GM23338 (cell line): ENCODE results near the gene NEMF.

Experiments
- CREB1 ChIP-seq: fragments of 250-450 bp; sonication (Bioruptor Pico); IDR thresholded peaks from 2 replicates; pipeline ENCODE4 v1.5.0; 2020; ENCODE audit warnings: low read depth, mild to moderate bottlenecking, moderate library complexity
- EZH2 ChIP-seq: fragments of 200-600 bp; sonication (generic); IDR thresholded peaks from one replicate; pipeline ENCODE4 v1.8.0; 2017; ENCODE audit warnings: antibody characterized with exemption, mild to moderate bottlenecking, low read depth; ENCODE audit not compliant: unreplicated experiment
- EZH2phosphoT487 ChIP-seq: fragments of 200-600 bp; sonication (generic); IDR thresholded peaks from one replicate; pipeline ENCODE4 v1.8.1; 2018; ENCODE audit warnings: antibody characterized with exemption; ENCODE audit not compliant: unreplicated experiment
- JUNB ChIP-seq: IDR thresholded peaks from one replicate; pipeline ENCODE4 v1.6.1; 2016; ENCODE audit warnings: antibody characterized with exemption; ENCODE audit not compliant: unreplicated experiment
- NANOG ChIP-seq: IDR thresholded peaks from 2 replicates; pipeline ENCODE4 v1.6.1; 2016; ENCODE audit warnings: antibody characterized with exemption, borderline replicate concordance
- POLR2AphosphoS5 ChIP-seq: IDR thresholded peaks from 2 replicates; pipeline ENCODE4 v1.6.1; 2016; ENCODE audit warnings: antibody characterized with exemption, low read depth
- STAT1 ChIP-seq: IDR thresholded peaks from one replicate; pipeline ENCODE4 v1.6.1; 2016; ENCODE audit warnings: antibody characterized with exemption; ENCODE audit not compliant: unreplicated experiment
- ZNF114 ChIP-seq: fragments of 250-450 bp; sonication (Bioruptor Pico); IDR thresholded peaks from 2 replicates; pipeline ENCODE4 v1.5.0; 2020; ENCODE audit warnings: mild to moderate bottlenecking, moderate library complexity
- ZNF331 ChIP-seq: fragments of 250-450 bp; sonication (Bioruptor Pico); IDR thresholded peaks from 2 replicates; pipeline ENCODE4 v1.5.0; 2020; ENCODE audit warnings: low read depth, mild to moderate bottlenecking, moderate library complexity
- TF ChIP-seq, protein P1 (sequence below), 2 experiments: fragments of 200-600 bp in 1 of 2; sonication (generic) in 1 of 2; conservative IDR thresholded peaks; 2 replicates each; pipeline versions ENCODE4 v1.5.1 to v1.6.1; 2016 to 2017; ENCODE audit warnings: antibody characterized with exemption in 2 of 2, low read depth in 2 of 2, mild to moderate bottlenecking in 2 of 2, moderate library complexity in 1 of 2
- TF ChIP-seq, protein P2 (sequence below): IDR thresholded peaks from one replicate; pipeline ENCODE4 v1.6.1; 2018; ENCODE audit warnings: antibody characterized with exemption; ENCODE audit not compliant: unreplicated experiment
- TF ChIP-seq, protein P3 (sequence below): IDR thresholded peaks from 2 replicates; pipeline ENCODE4 v1.6.1; 2016; ENCODE audit warnings: antibody characterized with exemption

DNA sequence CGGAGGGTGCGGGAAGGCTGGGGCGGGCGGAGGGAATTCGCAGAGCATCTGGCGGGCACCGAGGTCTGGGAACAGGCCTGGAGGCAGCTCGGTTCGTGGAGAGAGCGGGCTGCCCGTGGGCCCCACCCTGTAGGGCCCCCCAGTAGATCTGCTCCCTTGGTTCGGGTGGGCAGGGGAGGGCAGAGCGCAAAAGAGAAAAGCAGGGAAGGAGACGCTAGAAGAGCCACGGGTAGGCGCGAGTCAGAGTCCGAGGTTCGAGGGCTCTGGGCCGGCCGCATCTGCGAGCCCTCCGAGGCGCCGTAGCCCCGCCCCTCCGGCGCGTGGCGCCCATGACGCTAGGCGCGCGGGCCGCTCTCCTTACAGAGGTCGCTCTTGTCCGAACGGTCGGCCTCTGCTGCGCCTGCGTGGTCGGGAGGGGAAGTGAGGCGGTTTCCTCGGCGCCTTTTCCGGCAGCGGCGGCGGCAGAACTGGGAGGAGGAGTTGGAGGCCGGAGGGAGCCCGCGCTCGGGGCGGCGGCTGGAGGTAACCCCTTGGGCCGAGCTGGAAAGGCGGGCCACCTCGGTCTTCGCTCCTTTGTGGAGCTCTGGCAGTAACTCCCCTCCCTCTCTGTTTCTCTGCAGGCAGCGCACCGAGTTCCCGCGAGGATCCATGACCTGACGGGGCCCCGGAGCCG lies 40.2 kb upstream of the NEMF start, which contains the start of gene ARF6:
- TF ChIP-seq, protein P1, sequence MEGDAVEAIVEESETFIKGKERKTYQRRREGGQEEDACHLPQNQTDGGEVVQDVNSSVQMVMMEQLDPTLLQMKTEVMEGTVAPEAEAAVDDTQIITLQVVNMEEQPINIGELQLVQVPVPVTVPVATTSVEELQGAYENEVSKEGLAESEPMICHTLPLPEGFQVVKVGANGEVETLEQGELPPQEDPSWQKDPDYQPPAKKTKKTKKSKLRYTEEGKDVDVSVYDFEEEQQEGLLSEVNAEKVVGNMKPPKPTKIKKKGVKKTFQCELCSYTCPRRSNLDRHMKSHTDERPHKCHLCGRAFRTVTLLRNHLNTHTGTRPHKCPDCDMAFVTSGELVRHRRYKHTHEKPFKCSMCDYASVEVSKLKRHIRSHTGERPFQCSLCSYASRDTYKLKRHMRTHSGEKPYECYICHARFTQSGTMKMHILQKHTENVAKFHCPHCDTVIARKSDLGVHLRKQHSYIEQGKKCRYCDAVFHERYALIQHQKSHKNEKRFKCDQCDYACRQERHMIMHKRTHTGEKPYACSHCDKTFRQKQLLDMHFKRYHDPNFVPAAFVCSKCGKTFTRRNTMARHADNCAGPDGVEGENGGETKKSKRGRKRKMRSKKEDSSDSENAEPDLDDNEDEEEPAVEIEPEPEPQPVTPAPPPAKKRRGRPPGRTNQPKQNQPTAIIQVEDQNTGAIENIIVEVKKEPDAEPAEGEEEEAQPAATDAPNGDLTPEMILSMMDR (conservative IDR thresholded peaks at IDR 0.05; ENCODE audit: low read depth in 2 of 2): peak in 1 of 2 experiments; percentile 25; a peak in 2 of 4 replicates
- TF ChIP-seq NANOG (no peak), EZH2phosphoT487 (no peak), POLR2AphosphoS5 (peak; percentile 79), EZH2 (no peak), JUNB (no peak), CREB1 (peak; percentile 88), ZNF331 (CRISPR knock-in tag) (no peak), ZNF114 (CRISPR knock-in tag) (no peak), STAT1 (no peak)
- TF ChIP-seq, protein P2, sequence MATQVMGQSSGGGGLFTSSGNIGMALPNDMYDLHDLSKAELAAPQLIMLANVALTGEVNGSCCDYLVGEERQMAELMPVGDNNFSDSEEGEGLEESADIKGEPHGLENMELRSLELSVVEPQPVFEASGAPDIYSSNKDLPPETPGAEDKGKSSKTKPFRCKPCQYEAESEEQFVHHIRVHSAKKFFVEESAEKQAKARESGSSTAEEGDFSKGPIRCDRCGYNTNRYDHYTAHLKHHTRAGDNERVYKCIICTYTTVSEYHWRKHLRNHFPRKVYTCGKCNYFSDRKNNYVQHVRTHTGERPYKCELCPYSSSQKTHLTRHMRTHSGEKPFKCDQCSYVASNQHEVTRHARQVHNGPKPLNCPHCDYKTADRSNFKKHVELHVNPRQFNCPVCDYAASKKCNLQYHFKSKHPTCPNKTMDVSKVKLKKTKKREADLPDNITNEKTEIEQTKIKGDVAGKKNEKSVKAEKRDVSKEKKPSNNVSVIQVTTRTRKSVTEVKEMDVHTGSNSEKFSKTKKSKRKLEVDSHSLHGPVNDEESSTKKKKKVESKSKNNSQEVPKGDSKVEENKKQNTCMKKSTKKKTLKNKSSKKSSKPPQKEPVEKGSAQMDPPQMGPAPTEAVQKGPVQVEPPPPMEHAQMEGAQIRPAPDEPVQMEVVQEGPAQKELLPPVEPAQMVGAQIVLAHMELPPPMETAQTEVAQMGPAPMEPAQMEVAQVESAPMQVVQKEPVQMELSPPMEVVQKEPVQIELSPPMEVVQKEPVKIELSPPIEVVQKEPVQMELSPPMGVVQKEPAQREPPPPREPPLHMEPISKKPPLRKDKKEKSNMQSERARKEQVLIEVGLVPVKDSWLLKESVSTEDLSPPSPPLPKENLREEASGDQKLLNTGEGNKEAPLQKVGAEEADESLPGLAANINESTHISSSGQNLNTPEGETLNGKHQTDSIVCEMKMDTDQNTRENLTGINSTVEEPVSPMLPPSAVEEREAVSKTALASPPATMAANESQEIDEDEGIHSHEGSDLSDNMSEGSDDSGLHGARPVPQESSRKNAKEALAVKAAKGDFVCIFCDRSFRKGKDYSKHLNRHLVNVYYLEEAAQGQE: no peak
- TF ChIP-seq, protein P3, sequence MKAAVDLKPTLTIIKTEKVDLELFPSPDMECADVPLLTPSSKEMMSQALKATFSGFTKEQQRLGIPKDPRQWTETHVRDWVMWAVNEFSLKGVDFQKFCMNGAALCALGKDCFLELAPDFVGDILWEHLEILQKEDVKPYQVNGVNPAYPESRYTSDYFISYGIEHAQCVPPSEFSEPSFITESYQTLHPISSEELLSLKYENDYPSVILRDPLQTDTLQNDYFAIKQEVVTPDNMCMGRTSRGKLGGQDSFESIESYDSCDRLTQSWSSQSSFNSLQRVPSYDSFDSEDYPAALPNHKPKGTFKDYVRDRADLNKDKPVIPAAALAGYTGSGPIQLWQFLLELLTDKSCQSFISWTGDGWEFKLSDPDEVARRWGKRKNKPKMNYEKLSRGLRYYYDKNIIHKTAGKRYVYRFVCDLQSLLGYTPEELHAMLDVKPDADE: peak; percentile 65; the same call in 1 of the 2 replicates
